ENCODE data around the gene SIPA1L3.

SIPA1L3 gene

GRCh38 chr19:38196245-38196837, 289.3 kb downstream of the SIPA1L3 start (continued):
- TF ChIP-seq PATZ1 (tag by site-specific recombination; IDR thresholded peaks at IDR 0.05): no peak
- TF ChIP-seq ZFP37 (tag by site-specific recombination; IDR thresholded peaks at IDR 0.05): no peak
- TF ChIP-seq BCL11A (tag by site-specific recombination; IDR thresholded peaks at IDR 0.05; ENCODE audit: low read depth): peak; percentile 96

- Histone ChIP-seq H3K36me3 (ENCODE audit: control insufficient read depth in 2 of 2, insufficient read depth in 1 of 2, low read length in 2 of 2) (peaks cover 0 to 13% of the 10 kb centered on the region in 2 experiments; a peak in 1 of 3 replicates), H3K9me3 (ENCODE audit: control insufficient read depth, insufficient read depth, low read depth, low read length) (no peaks in the 10 kb centered on the region), H3K4me3 (ENCODE audit: low read depth, low read length) (no peak overlapping the region), H3K4me1 (ENCODE audit: control insufficient read depth, insufficient read depth, low read length) (no peaks in the 10 kb centered on the region), H3K27ac (ENCODE audit: extremely low read depth, low read depth, low read length) (no peak overlapping the region)
- TF ChIP-seq ZNF335 (tag by site-specific recombination; conservative IDR thresholded peaks at IDR 0.05): no peak
- no peak for TF ChIP-seq IKZF3 (tag by site-specific recombination; IDR thresholded peaks at IDR 0.05)
- TF ChIP-seq MYNN (tag by site-specific recombination; IDR thresholded peaks at IDR 0.05; ENCODE audit: borderline replicate concordance): no peak
- no peak for TF ChIP-seq HOXA7 (CRISPR knock-in tag; IDR thresholded peaks at IDR 0.05; ENCODE audit: borderline replicate concordance)
- TF ChIP-seq ZBTB1 (tag by site-specific recombination; IDR thresholded peaks at IDR 0.05): no peak
- no peak for TF ChIP-seq ZXDB (tag by site-specific recombination; IDR thresholded peaks at IDR 0.05)
- no peak for TF ChIP-seq REST (tag by site-specific recombination; IDR thresholded peaks at IDR 0.05)
- TF ChIP-seq ZNF624 (tag by site-specific recombination; IDR thresholded peaks at IDR 0.05): no peak
- no peak for TF ChIP-seq ZBTB7A (tag by site-specific recombination; IDR thresholded peaks at IDR 0.05; ENCODE audit: low read depth)
- no peak for TF ChIP-seq YY1 (tag by site-specific recombination; IDR thresholded peaks at IDR 0.05)
- no peak for TF ChIP-seq ATF2 (tag by site-specific recombination; IDR thresholded peaks at IDR 0.05; ENCODE audit: low read depth)
- no peak for TF ChIP-seq ZNF768 (tag by site-specific recombination; IDR thresholded peaks at IDR 0.05)
- TF ChIP-seq ZNF843 (tag by site-specific recombination; IDR thresholded peaks at IDR 0.05): no peak
- no peak for TF ChIP-seq HIC1 (tag by site-specific recombination; IDR thresholded peaks at IDR 0.05)
- no peak for TF ChIP-seq ZNF449 (tag by site-specific recombination; IDR thresholded peaks at IDR 0.05)
- TF ChIP-seq ZNF394 (tag by site-specific recombination; IDR thresholded peaks at IDR 0.05; ENCODE audit: borderline replicate concordance): no peak
- ChIA-PET CTCF (interaction anchor here (0.6 to 0.8 kb wide), 2 partner anchors 29 to 55 kb away, joined by 3 read pairs; no protein-coding TSS in a partner anchor), POLR2A (no interaction called here)
These were observed 290.1 kb downstream of the SIPA1L3 start for GRCh38 chr19:38196948-38197656.
